GM11168 (cell line): ENCODE measurements around the gene CLMP.
"Not testable (repeated sequence)": the region's sequence is repeated elsewhere in the genome, so short reads cannot be mapped to it uniquely, and the experiment has no call there.

ENCODE experiments used
- in situ Hi-C: fragments of 300-500 bp; cut with MboI; formaldehyde crosslinking; loops from one replicate; pipeline ENCODE4 v1.12.0; 2022; ENCODE audit warnings: low sequenced_read_pairs; ENCODE audit not compliant: unreplicated experiment

The CLMP gene

GRCh38 chr11:123103326-123103980 is 91.6 kb downstream of the CLMP start:
- in situ Hi-C loops = loop anchor here (5.0 kb wide), 1 partner anchor 144 kb away; no protein-coding TSS in a partner anchor

- in situ Hi-C loops = loop anchor here (5.0 kb wide), 1 partner anchor 147 kb away; no protein-coding TSS in a partner anchor
Measured at GRCh38 chr11:123100379-123101085, 94.5 kb downstream of the CLMP start.

GRCh38 chr11:123098990-123099389 is 96.1 kb downstream of the CLMP start:
- in situ Hi-C loops = no loop called here

GRCh38 chr11:123093739-123094138 is 101.3 kb downstream of the CLMP start:
- in situ Hi-C loops = no loop called here

GRCh38 chr11:123091506-123091905 is 103.5 kb downstream of the CLMP start:
- in situ Hi-C loops = no loop called here

GRCh38 chr11:123090168-123090567 is 104.9 kb downstream of the CLMP start:
- in situ Hi-C loops = not testable (repeated sequence)

GRCh38 chr11:123088896-123089295 is 106.2 kb downstream of the CLMP start:
- in situ Hi-C loops = not testable (repeated sequence)

- in situ Hi-C loops = not testable (repeated sequence)
Measured at GRCh38 chr11:123087657-123088056, 107.4 kb downstream of the CLMP start.

GRCh38 chr11:123086305-123086704 is 108.7 kb downstream of the CLMP start:
- in situ Hi-C loops = no loop called here

- in situ Hi-C loops = no loop called here
Measured at GRCh38 chr11:123085497-123085896, 109.6 kb downstream of the CLMP start.

- in situ Hi-C loops = no loop called here
Measured at GRCh38 chr11:123084454-123084853, 110.6 kb downstream of the CLMP start.

- in situ Hi-C loops = no loop called here
Measured at GRCh38 chr11:123083623-123084029, 111.4 kb downstream of the CLMP start.

GRCh38 chr11:123082977-123083376 is 112.1 kb downstream of the CLMP start:
- in situ Hi-C loops = no loop called here

GRCh38 chr11:123080015-123080414 is 115.0 kb downstream of the CLMP start:
- in situ Hi-C loops = no loop called here

- in situ Hi-C loops = no loop called here
Measured at GRCh38 chr11:123076484-123076883, 118.6 kb downstream of the CLMP start.

GRCh38 chr11:123073343-123074057 is 121.5 kb downstream of the CLMP start:
- in situ Hi-C loops = no loop called here

- in situ Hi-C loops = no loop called here
Measured at GRCh38 chr11:123072762-123073161, 122.3 kb downstream of the CLMP start.

GRCh38 chr11:123072332-123072761 is 122.7 kb downstream of the CLMP start:
- in situ Hi-C loops = no loop called here

- in situ Hi-C loops = no loop called here
Measured at GRCh38 chr11:123069908-123070821, 124.9 kb downstream of the CLMP start.

- in situ Hi-C loops = no loop called here
Measured at GRCh38 chr11:123065621-123066020, 129.4 kb downstream of the CLMP start.
